Transverse colon (tissue), 4 donors: ENCODE measurements around the gene SGIP1. TPM values are rescaled to one million over a fixed set of nuclear protein-coding genes. Genes with fewer than 3 reads are reported as not detected.

Source experiments
- DNase-seq: peaks from one replicate; pipeline ENCODE4 v3.0.0-alpha.2; 2019
- H3K27ac ChIP-seq, 4 donors: fragments of 200-600 bp; sonication (generic); 2 replicates each; pipeline ENCODE4 v1.5.1; 2016 to 2018; ENCODE audit warnings: inconsistent platforms in 4 of 4
- H3K27me3 ChIP-seq: fragments of 200-600 bp; sonication (generic); 2 replicates; pipeline ENCODE4 v1.5.1; 2017; ENCODE audit warnings: inconsistent platforms
- H3K36me3 ChIP-seq, 4 donors: fragments of 200-600 bp; sonication (generic); 2 replicates each; pipeline ENCODE4 v1.5.1; 2017 to 2019; ENCODE audit warnings: inconsistent platforms in 4 of 4
- H3K4me1 ChIP-seq, 4 donors: fragments of 200-600 bp; sonication (generic); 2 replicates each; pipeline ENCODE4 v1.5.1; 2017 to 2020; ENCODE audit warnings: inconsistent platforms in 4 of 4
- H3K4me3 ChIP-seq, 4 donors: fragments of 200-600 bp; sonication (generic); 1 replicate in 1 of 4; 2 replicates in 3 of 4; pipeline versions ENCODE4 v1.5.1 to v1.6.1; 2017 to 2019; ENCODE audit warnings: inconsistent platforms in 4 of 4
- H3K9me3 ChIP-seq, 2 donors: fragments of 200-600 bp; sonication (generic); 2 replicates each; pipeline ENCODE4 v1.5.1; 2017 to 2019; ENCODE audit warnings: inconsistent platforms in 2 of 2
- EP300 ChIP-seq: sonication (generic); formaldehyde crosslinking; IDR thresholded peaks from one replicate; pipeline ENCODE4 v1.6.1; 2017; ENCODE audit warnings: antibody characterized with exemption, low read depth
- POLR2A ChIP-seq: fragments of 450-650 bp; IDR thresholded peaks from one replicate; pipeline ENCODE4 v1.6.1; 2016; ENCODE audit warnings: antibody characterized with exemption, mild to moderate bottlenecking, moderate library complexity
- POLR2AphosphoS5 ChIP-seq, 3 donors: sonication (generic); formaldehyde crosslinking; IDR thresholded peaks; one replicate each; pipeline ENCODE4 v1.6.1; 2016; ENCODE audit warnings: antibody characterized with exemption in 3 of 3
- WGBS, 2 donors: methylation state at CpG; one replicate each; pipeline ENCODE4 v1.1.5; 2018; ENCODE audit warnings: low coverage in 1 of 2; 5-methylcytosine and 5-hydroxymethylcytosine counted together
- in situ Hi-C, 4 donors: fragments of 200-750 bp; cut with MboI; loops; one replicate each; pipeline versions ENCODE4 v1.15.0 to v1.15.1; 2017; ENCODE audit warnings: low sequenced_read_pairs in 3 of 4, low pct_ligation_motif_present in 1 of 4, low pct_unique_long_range_greater_than_20kb in 1 of 4
- intact Hi-C: fragments of 100-400 bp; cut with DNase I; formaldehyde crosslinking; loops from one replicate; pipeline ENCODE4 v1.15.1; 2023; ENCODE audit warnings: low total_unique reads
- total RNA-seq, 4 donors: library from RNA; depleted of rRNA; stranded (reverse); fragments of >200 nt; gene quantifications; one replicate each; pipeline ENCODE4 v1.1.0, GENCODE V29; 2016
- TF ChIP-seq, protein P1 (sequence below), 5 experiments: fragments of 200-600 bp in 3 of 5; fragments of 450-650 bp in 2 of 5; sonication (generic) in 3 of 5; IDR thresholded peaks; 1 replicate in 2 of 5; 2 replicates in 3 of 5; pipeline ENCODE4 v1.5.1; 2016 to 2017; ENCODE audit warnings: antibody characterized with exemption in 5 of 5, inconsistent platforms in 3 of 5, mild to moderate bottlenecking in 2 of 5, moderate library complexity in 1 of 5

The SGIP1 gene
- total RNA-seq, 4 donors from 2014 or later = 1.4 to 1.8 TPM; not detected in 2

DNA sequence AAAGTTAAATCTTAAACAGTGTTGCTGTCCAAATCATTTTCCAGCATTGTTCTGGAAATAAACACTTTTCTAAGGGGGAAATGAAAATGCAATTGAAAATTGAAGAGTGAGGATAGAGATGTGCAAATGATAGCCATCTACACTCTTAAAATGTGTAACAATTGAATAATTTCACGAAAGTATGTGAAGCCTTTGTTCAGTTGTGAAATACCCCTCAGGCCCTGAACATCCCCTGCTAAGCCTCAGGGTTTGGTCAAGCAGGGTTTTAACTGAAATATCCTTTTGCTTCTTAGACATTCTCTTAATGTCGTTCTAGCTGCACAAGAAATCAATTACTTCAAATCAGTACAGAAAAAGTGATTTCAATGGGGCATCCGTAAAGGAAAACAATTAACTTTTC, 152.5 kb downstream of the SGIP1 start:
- 81 to 95% methylated on average over 3 of the region's 3 CpGs for WGBS, 2 donors
- no peaks in the 10 kb centered on the region for H3K27me3 ChIP-seq
- in situ Hi-C loops (no loop called here), intact Hi-C loops (no loop called here)
- H3K4me1 ChIP-seq = no peaks in the 10 kb centered on the region
- no peak overlapping the region for H3K27ac ChIP-seq
- TF ChIP-seq EP300 = no peak
- no peak for TF ChIP-seq POLR2A
- no peak for TF ChIP-seq POLR2AphosphoS5 (IDR thresholded peaks at IDR 0.05)
- TF ChIP-seq, protein P1, sequence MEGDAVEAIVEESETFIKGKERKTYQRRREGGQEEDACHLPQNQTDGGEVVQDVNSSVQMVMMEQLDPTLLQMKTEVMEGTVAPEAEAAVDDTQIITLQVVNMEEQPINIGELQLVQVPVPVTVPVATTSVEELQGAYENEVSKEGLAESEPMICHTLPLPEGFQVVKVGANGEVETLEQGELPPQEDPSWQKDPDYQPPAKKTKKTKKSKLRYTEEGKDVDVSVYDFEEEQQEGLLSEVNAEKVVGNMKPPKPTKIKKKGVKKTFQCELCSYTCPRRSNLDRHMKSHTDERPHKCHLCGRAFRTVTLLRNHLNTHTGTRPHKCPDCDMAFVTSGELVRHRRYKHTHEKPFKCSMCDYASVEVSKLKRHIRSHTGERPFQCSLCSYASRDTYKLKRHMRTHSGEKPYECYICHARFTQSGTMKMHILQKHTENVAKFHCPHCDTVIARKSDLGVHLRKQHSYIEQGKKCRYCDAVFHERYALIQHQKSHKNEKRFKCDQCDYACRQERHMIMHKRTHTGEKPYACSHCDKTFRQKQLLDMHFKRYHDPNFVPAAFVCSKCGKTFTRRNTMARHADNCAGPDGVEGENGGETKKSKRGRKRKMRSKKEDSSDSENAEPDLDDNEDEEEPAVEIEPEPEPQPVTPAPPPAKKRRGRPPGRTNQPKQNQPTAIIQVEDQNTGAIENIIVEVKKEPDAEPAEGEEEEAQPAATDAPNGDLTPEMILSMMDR (IDR thresholded peaks at IDR 0.05) = no peak
- no peak for DNase-seq
- H3K36me3 ChIP-seq = no peaks in the 10 kb centered on the region
- no peaks in the 10 kb centered on the region for H3K9me3 ChIP-seq
- H3K4me3 ChIP-seq = no peak overlapping the region

DNA sequence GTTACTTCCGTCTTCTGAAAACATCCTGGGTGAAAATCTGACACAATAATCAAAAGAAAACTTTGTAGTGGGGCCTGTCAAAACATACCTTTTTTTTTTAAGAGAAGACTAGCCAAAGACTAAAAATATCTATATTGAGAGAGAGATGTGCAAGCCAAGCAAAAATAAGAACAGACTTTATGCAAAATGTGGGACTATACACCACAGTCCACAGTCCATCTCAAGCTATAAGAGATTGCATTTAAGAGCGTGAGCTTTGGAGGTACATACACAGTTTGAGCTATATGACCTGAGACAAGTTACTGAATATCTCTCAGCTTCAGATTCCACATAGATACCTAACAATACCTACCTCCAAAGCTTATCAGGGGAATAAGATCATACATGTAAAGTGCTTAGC, 153.4 kb downstream of the SGIP1 start:
- Histone ChIP-seq H3K27ac (no peak overlapping the region), H3K4me3 (no peak overlapping the region), H3K27me3 (no peaks in the 10 kb centered on the region), H3K36me3 (no peaks in the 10 kb centered on the region), H3K4me1 (no peaks in the 10 kb centered on the region), H3K9me3 (no peaks in the 10 kb centered on the region)
- WGBS, 2 donors = 81 to 91% methylated on average over 2 of the region's 2 CpGs
- intact Hi-C loops = no loop called here
- in situ Hi-C loops = no loop called here
- TF ChIP-seq EP300 = no peak
- no peak for TF ChIP-seq POLR2AphosphoS5 (IDR thresholded peaks at IDR 0.05)
- no peak for DNase-seq

DNA sequence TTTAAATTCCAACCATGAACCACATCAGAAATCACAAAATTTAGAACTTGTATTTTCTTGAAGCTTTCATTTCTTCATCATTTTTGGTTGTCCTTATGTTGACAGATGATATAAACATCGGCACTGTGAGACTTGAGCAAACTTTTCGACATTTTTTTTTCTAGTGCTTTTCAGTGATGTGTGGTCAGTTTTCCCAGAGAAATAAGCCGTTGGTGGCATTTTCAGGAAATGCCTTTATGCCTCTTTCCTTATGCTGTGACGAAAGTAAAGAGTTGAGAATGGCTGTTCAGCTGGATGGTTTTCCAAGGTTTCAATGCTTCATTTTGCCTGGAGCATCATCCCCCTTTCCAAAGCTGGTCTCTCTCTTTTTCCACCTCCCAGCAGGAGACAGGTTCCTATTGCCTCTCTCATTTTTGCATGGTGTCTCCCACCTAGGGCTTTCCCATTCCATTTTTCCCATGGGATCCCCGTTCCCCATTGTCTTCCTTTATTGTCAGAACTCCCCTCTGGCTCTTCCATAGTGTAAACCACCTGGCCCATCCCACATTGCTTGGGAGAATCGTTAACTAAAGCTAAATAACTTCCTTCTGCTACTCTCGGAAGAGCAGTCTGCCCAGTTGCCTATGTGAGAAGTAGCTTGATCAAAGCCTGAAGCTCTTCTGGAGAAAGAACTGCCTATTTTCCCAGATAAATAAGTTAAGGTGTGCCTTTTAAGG, 156.9 kb downstream of the SGIP1 start:
- WGBS, 2 donors = 61% methylated on average over 7 of the region's 7 CpGs
- H3K4me3 ChIP-seq = no peak overlapping the region
- intact Hi-C loops = no loop called here
- no peak for DNase-seq
- H3K27ac ChIP-seq = no peak overlapping the region
- no peaks in the 10 kb centered on the region for H3K36me3 ChIP-seq
- H3K9me3 ChIP-seq = no peaks in the 10 kb centered on the region
- H3K27me3 ChIP-seq = no peaks in the 10 kb centered on the region
- in situ Hi-C loops = no loop called here
- TF ChIP-seq POLR2A (no peak), POLR2AphosphoS5 (IDR thresholded peaks at IDR 0.05) (no peak), EP300 (no peak)
- TF ChIP-seq, protein P1 (IDR thresholded peaks at IDR 0.05) = no peak
- H3K4me1 ChIP-seq = no peaks in the 10 kb centered on the region

DNA sequence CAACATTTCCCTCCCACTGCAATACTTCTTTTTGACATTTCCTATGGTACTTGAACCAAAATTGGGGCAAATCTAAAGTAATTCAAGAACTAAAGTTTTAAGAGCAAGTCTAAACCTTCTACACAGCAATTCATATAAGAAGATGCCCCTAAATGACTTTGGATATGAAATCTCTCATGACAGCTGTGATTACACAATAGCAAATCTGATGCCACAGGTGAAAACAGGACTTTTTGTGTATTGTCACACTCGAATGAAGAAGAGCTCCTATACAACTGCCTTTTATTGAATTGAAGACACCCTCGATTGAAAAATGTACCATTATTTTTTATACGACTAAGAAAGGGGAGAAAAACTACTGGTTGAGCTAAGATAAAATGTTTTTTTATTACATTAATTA, 158.7 kb downstream of the SGIP1 start:
- Histone ChIP-seq H3K27me3 (no peaks in the 10 kb centered on the region), H3K4me3 (no peak overlapping the region), H3K36me3 (no peaks in the 10 kb centered on the region), H3K27ac (no peak overlapping the region), H3K9me3 (no peaks in the 10 kb centered on the region), H3K4me1 (no peaks in the 10 kb centered on the region)
- 63 to 66% methylated on average over 3 of the region's 3 CpGs for WGBS, 2 donors
- in situ Hi-C loops = no loop called here
- TF ChIP-seq EP300 = no peak
- TF ChIP-seq POLR2A = no peak
- TF ChIP-seq, protein P1 (IDR thresholded peaks at IDR 0.05) = no peak
- no peak for TF ChIP-seq POLR2AphosphoS5 (IDR thresholded peaks at IDR 0.05)
- no peak for DNase-seq
- intact Hi-C loops = no loop called here

DNA sequence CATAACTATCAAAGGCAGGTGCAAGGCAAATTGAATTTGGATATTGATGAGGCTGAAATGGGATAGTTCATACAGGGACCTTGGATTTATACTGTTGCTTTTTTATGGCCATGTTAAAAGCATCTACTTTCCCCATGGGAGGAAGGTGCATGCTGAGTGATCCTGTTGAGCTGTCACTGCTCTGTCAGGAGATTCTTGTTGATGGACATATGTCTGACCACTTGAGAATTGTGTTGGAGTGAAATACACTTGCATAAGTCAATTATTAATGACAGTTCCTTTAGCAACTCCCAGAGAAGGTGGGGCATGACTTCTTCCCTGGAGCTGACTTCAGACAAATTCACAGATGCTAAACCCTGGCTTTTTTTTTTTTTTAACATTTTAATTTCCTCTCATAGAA, 159.9 kb downstream of the SGIP1 start:
- H3K4me3 ChIP-seq = no peak overlapping the region
- H3K36me3 ChIP-seq = no peaks in the 10 kb centered on the region
- no peaks in the 10 kb centered on the region for H3K4me1 ChIP-seq
- no peaks in the 10 kb centered on the region for H3K9me3 ChIP-seq
- TF ChIP-seq, protein P1 (IDR thresholded peaks at IDR 0.05) = no peak
- no peak for TF ChIP-seq POLR2A
- TF ChIP-seq POLR2AphosphoS5 (IDR thresholded peaks at IDR 0.05) = no peak
- no peak for TF ChIP-seq EP300
- no peak overlapping the region for H3K27ac ChIP-seq
- DNase-seq = no peak
- in situ Hi-C loops (no loop called here), intact Hi-C loops (no loop called here)
- no peaks in the 10 kb centered on the region for H3K27me3 ChIP-seq
